Mesenchymal stem cell (in vitro differentiated cells and primary cell): Measurements from ENCODE around the gene BCL2A1.
"Not testable (repeated sequence)": the region's sequence is repeated elsewhere in the genome, so short reads cannot be mapped to it uniquely, and the experiment has no call there.

Experiments
- DNase-seq: peaks from one replicate; pipeline ENCODE4 v3.0.0-alpha.2; 2013
- H2AFZ ChIP-seq: one replicate; pipeline ENCODE4 v1.6.1; 2013; ENCODE audit warnings: low read depth, mild to moderate bottlenecking, control low read depth, inconsistent platforms, low read length, moderate library complexity
- H2AK5ac ChIP-seq: 2 replicates; pipeline ENCODE4 v1.6.1; 2013; ENCODE audit warnings: low read length, moderate library complexity, mild to moderate bottlenecking, inconsistent platforms; ENCODE audit not compliant: severe bottlenecking
- H2BK120ac ChIP-seq: one replicate; pipeline ENCODE4 v1.6.1; 2013; ENCODE audit warnings: low read depth, mild to moderate bottlenecking, inconsistent platforms, low read length, moderate library complexity
- H2BK12ac ChIP-seq, 2 experiments: one replicate each; pipeline ENCODE4 v1.6.1; 2013; ENCODE audit warnings: inconsistent platforms in 2 of 2, low read length in 2 of 2, mild to moderate bottlenecking in 2 of 2, moderate library complexity in 2 of 2, control low read depth in 1 of 2
- H2BK15ac ChIP-seq: one replicate; pipeline ENCODE4 v1.6.1; 2013; ENCODE audit warnings: mild to moderate bottlenecking, low read depth, inconsistent platforms; ENCODE audit not compliant: poor library complexity, severe bottlenecking
- H2BK5ac ChIP-seq: 2 replicates; pipeline ENCODE4 v1.6.1; 2013; ENCODE audit warnings: low read depth, mild to moderate bottlenecking, low read length, control low read depth, inconsistent platforms; ENCODE audit not compliant: poor library complexity, severe bottlenecking
- H3K14ac ChIP-seq, 2 experiments: one replicate each; pipeline ENCODE4 v1.6.1; 2013; ENCODE audit warnings: inconsistent platforms in 2 of 2, low read length in 2 of 2, control low read depth in 1 of 2, mild to moderate bottlenecking in 1 of 2, moderate library complexity in 1 of 2
- H3K18ac ChIP-seq, 2 experiments: one replicate each; pipeline ENCODE4 v1.6.1; 2013; ENCODE audit warnings: inconsistent platforms in 2 of 2, low read length in 2 of 2, control low read depth in 1 of 2, low read depth in 1 of 2, mild to moderate bottlenecking in 1 of 2
- H3K23ac ChIP-seq, 2 experiments: one replicate each; pipeline ENCODE4 v1.6.1; 2013; ENCODE audit warnings: inconsistent platforms in 2 of 2, low read length in 2 of 2, mild to moderate bottlenecking in 2 of 2, moderate library complexity in 2 of 2, control low read depth in 1 of 2
- H3K27ac ChIP-seq: 2 replicates; pipeline ENCODE4 v1.5.1; 2013; ENCODE audit warnings: mild to moderate bottlenecking, moderate library complexity, low read length, control low read depth, inconsistent platforms; ENCODE audit not compliant: poor library complexity, severe bottlenecking
- H3K27me3 ChIP-seq, 2 experiments: 2 replicates each; pipeline versions ENCODE4 v1.6.1 to v1.7.0; 2013; ENCODE audit warnings: low read length in 2 of 2, mild to moderate bottlenecking in 2 of 2, moderate library complexity in 2 of 2, control low read depth in 1 of 2, inconsistent platforms in 1 of 2; ENCODE audit not compliant: control insufficient read depth in 1 of 2, insufficient read depth in 1 of 2
- H3K36me3 ChIP-seq, 2 experiments: 2 replicates each; pipeline versions ENCODE4 v1.6.1 to v1.7.0; 2013; ENCODE audit warnings: low read length in 2 of 2, control low read depth in 1 of 2, inconsistent platforms in 1 of 2, low read depth in 1 of 2, mild to moderate bottlenecking in 1 of 2; ENCODE audit not compliant: insufficient read depth in 2 of 2, control insufficient read depth in 1 of 2
- H3K4ac ChIP-seq, 2 experiments: one replicate each; pipeline ENCODE4 v1.6.1; 2013; ENCODE audit warnings: inconsistent platforms in 2 of 2, low read length in 2 of 2, mild to moderate bottlenecking in 2 of 2, moderate library complexity in 2 of 2, control low read depth in 1 of 2, low read depth in 1 of 2
- H3K4me1 ChIP-seq: 2 replicates; pipeline ENCODE4 v1.6.1; 2013; ENCODE audit warnings: low read depth, low read length, control low read depth; ENCODE audit not compliant: control insufficient read depth, insufficient read depth
- H3K4me2 ChIP-seq: 2 replicates; pipeline ENCODE4 v1.6.1; 2013; ENCODE audit warnings: low read length, mild to moderate bottlenecking, inconsistent platforms; ENCODE audit not compliant: poor library complexity, severe bottlenecking
- H3K4me3 ChIP-seq, 2 experiments: 2 replicates each; pipeline versions ENCODE4 v1.5.1 to v1.7.0; 2013; ENCODE audit warnings: low read length in 2 of 2, mild to moderate bottlenecking in 2 of 2, control low read depth in 1 of 2, low read depth in 1 of 2; ENCODE audit not compliant: insufficient read depth in 1 of 2
- H3K79me1 ChIP-seq: replicated peaks from 2 replicates; pipeline ENCODE4 v1.6.1; 2013; ENCODE audit warnings: mild to moderate bottlenecking, control low read depth, low read length, inconsistent platforms; ENCODE audit not compliant: poor library complexity, severe bottlenecking
- H3K9ac ChIP-seq: 2 replicates; pipeline ENCODE4 v1.7.0; 2013; ENCODE audit warnings: mild to moderate bottlenecking, low read length, moderate library complexity
- H3K9me3 ChIP-seq: 2 replicates; pipeline ENCODE4 v1.7.0; 2013; ENCODE audit warnings: mild to moderate bottlenecking, low read length; ENCODE audit not compliant: control insufficient read depth
- H4K8ac ChIP-seq: one replicate; pipeline ENCODE4 v1.6.1; 2013; ENCODE audit warnings: inconsistent platforms, mild to moderate bottlenecking, low read length, moderate library complexity
- H4K91ac ChIP-seq: one replicate; pipeline ENCODE4 v1.6.1; 2013; ENCODE audit warnings: mild to moderate bottlenecking, low read length, inconsistent platforms
- WGBS: methylation state at CpG from one replicate; pipeline ENCODE4 v1.1.7; 2013; ENCODE audit warnings: mixed read lengths; 5-methylcytosine and 5-hydroxymethylcytosine counted together

Gene BCL2A1

DNA sequence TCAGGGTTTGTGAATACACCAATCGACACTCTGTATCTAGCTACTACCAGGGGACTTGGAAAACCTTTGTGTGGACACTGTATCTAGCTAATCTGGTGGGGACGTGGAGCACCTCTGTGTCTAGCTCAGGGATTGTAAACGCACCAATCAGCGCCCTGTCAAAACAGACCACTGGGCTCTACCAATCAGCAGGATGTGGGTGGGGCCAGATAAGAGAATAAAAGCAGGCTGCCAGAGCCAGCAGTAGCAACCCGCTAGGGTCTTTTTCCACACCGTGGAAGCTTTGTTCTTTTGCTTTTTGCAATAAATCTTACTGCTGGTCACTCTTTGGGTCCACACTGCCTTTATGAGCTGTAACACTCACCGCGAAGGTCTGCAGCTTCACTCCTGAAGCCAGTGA is 46.1 kb upstream of the BCL2A1 start:
- not testable (repeated sequence) for H2BK120ac ChIP-seq, H3K18ac ChIP-seq, H3K27me3 ChIP-seq, H3K27ac ChIP-seq, H3K4me1 ChIP-seq, H2AK5ac ChIP-seq, H3K4ac ChIP-seq, H4K91ac ChIP-seq, DNase-seq, H3K36me3 ChIP-seq, H2BK12ac ChIP-seq, H3K23ac ChIP-seq, H3K9me3 ChIP-seq, H2BK5ac ChIP-seq, H2AFZ ChIP-seq, H2BK15ac ChIP-seq, H3K4me2 ChIP-seq, H3K9ac ChIP-seq, H3K79me1 ChIP-seq, H3K14ac ChIP-seq, H4K8ac ChIP-seq, H3K4me3 ChIP-seq
- WGBS, result 83% methylated on average over 8 of the region's 8 CpGs

- 99% methylated on average over 27 of the region's 27 CpGs for WGBS
- H3K23ac ChIP-seq, H2BK12ac ChIP-seq, H2BK15ac ChIP-seq, H2AFZ ChIP-seq, H3K9ac ChIP-seq, H3K27ac ChIP-seq, DNase-seq, H3K36me3 ChIP-seq, H3K4me2 ChIP-seq, H2BK120ac ChIP-seq, H3K79me1 ChIP-seq, H3K18ac ChIP-seq, H2BK5ac ChIP-seq, H3K14ac ChIP-seq, H3K4ac ChIP-seq, H2AK5ac ChIP-seq, H4K8ac ChIP-seq, H4K91ac ChIP-seq, H3K27me3 ChIP-seq, H3K4me3 ChIP-seq, H3K9me3 ChIP-seq, H3K4me1 ChIP-seq: not testable (repeated sequence)
These were observed 45.5 kb upstream of the BCL2A1 start for GRCh38 chr15:80016506-80016905.

- no peak overlapping the region for H2AK5ac ChIP-seq
- H3K14ac ChIP-seq, result no peak overlapping the region
- no peak for DNase-seq
- no peak overlapping the region for H4K8ac ChIP-seq
- H3K79me1 ChIP-seq, result no peaks in the 10 kb centered on the region
- no peak overlapping the region for H4K91ac ChIP-seq
- no peak overlapping the region for H3K18ac ChIP-seq
- no peak overlapping the region for H3K23ac ChIP-seq
- no peaks in the 10 kb centered on the region for H3K27me3 ChIP-seq
- H2BK15ac ChIP-seq, result no peak overlapping the region
- H3K4me3 ChIP-seq, result no peak overlapping the region
- no peak overlapping the region for H3K4me2 ChIP-seq
- no peak overlapping the region for H2BK120ac ChIP-seq
- no peak overlapping the region for H2AFZ ChIP-seq
- no peak overlapping the region for H2BK12ac ChIP-seq
- H3K27ac ChIP-seq, result no peak overlapping the region
- H2BK5ac ChIP-seq, result no peak overlapping the region
- H3K4me1 ChIP-seq, result no peaks in the 10 kb centered on the region
- no peak overlapping the region for H3K4ac ChIP-seq
- no peaks in the 10 kb centered on the region for H3K9me3 ChIP-seq
- H3K9ac ChIP-seq, result no peak overlapping the region
- WGBS, result 88% methylated on average over 1 of the region's 2 CpGs
- H3K36me3 ChIP-seq, result no peaks in the 10 kb centered on the region
These were observed 44.2 kb upstream of the BCL2A1 start for GRCh38 chr15:80015156-80015555.

DNA sequence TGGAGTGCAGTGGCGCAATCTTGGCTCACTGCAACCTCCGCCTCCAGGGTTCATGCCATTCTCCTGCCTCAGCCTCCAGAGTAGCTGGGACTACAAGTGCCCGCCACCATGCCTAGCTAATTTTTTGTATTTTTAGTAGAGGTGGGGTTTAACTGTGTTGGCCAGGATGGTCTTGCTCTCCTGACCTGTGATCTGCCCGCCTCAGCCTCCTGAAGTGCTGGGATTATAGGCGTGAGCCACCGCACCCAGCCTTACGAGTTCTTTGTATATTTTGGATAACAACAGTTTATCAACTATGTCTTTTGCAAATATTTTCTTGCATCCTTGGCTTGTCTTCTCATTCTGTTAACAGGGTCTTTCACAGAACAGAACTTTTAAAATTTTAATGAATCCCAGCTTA is 43.2 kb upstream of the BCL2A1 start:
- not testable (repeated sequence) for H2BK5ac ChIP-seq, H2AK5ac ChIP-seq, H3K27ac ChIP-seq, H4K8ac ChIP-seq, H3K36me3 ChIP-seq, H2BK12ac ChIP-seq, H2AFZ ChIP-seq, H3K23ac ChIP-seq, H2BK120ac ChIP-seq, H3K9me3 ChIP-seq, H2BK15ac ChIP-seq, H3K4me1 ChIP-seq, H3K4ac ChIP-seq, H3K18ac ChIP-seq, DNase-seq, H3K9ac ChIP-seq, H3K4me3 ChIP-seq, H3K14ac ChIP-seq, H3K79me1 ChIP-seq, H3K4me2 ChIP-seq, H3K27me3 ChIP-seq, H4K91ac ChIP-seq
- 96% methylated on average over 3 of the region's 7 CpGs for WGBS
